GM13977 (cell line): ENCODE measurements around the gene DNAAF3.

ENCODE experiments used
- DNase-seq: peaks from one replicate; pipeline ENCODE4 v3.0.0; 2012; ENCODE audit warnings: low spot score
- CTCF ChIP-seq: IDR thresholded peaks from 2 replicates; pipeline ENCODE4 v1.5.1; 2012; ENCODE audit warnings: mild to moderate bottlenecking, control low read depth; ENCODE audit not compliant: insufficient read depth; ENCODE audit errors: extremely low read depth, missing control alignments
- in situ Hi-C: fragments of 300-500 bp; cut with MboI; formaldehyde crosslinking; loops from one replicate; pipeline ENCODE4 v1.12.0; 2022; ENCODE audit warnings: low sequenced_read_pairs, low pct_unique_long_range_greater_than_20kb, mixed read lengths, inconsistent platforms; ENCODE audit not compliant: unreplicated experiment

Gene DNAAF3

GRCh38 chr19:55188625-55189024, 22.2 kb upstream of the DNAAF3 start:
- in situ Hi-C loops, result no loop called here
- no peak for TF ChIP-seq CTCF
- no peak for DNase-seq

- TF ChIP-seq CTCF, result no peak
- no peak for DNase-seq
- in situ Hi-C loops, result no loop called here
Measured at GRCh38 chr19:55186080-55186479, 19.7 kb upstream of the DNAAF3 start.

GRCh38 chr19:55181740-55182139, 15.3 kb upstream of the DNAAF3 start:
- in situ Hi-C loops, result no loop called here
- no peak for TF ChIP-seq CTCF
- no peak for DNase-seq

GRCh38 chr19:55179606-55180484, 13.4 kb upstream of the DNAAF3 start, which contains the start of gene SYT5:
SYT5 (minus strand) TSS chr19:55180289; CDS start chr19:55179041, 1,248 bp downstream.
- no peak for TF ChIP-seq CTCF
- DNase-seq, result peak; percentile 86
- in situ Hi-C loops, result no loop called here

- TF ChIP-seq CTCF, result no peak
- in situ Hi-C loops, result no loop called here
Measured at GRCh38 chr19:55178781-55179599, 12.6 kb upstream of the DNAAF3 start.

GRCh38 chr19:55176076-55176475, 9.7 kb upstream of the DNAAF3 start:
- DNase-seq, result no peak
- in situ Hi-C loops, result no loop called here
- TF ChIP-seq CTCF, result no peak

More at GRCh38 chr19:55178781-55179599, 12.6 kb upstream of the DNAAF3 start:
- peak; percentile 99 for DNase-seq
